PC-3 (cell line): ENCODE measurements around the gene ACVR1. TPM values are rescaled to one million over a fixed set of nuclear protein-coding genes. Genes with fewer than 3 reads are reported as not detected.
A peak's percentile ranks its signal among the peaks of the same experiment; 100 is the strongest.

Experiments
- ATAC-seq: fragments of 200-7000 bp; cut with Tn5 transposase; 2 replicates; pipeline ENCODE4 v1.9.1; 2020; ENCODE audit warnings: mild to moderate bottlenecking, moderate library complexity
- BruUV-seq: library from RNA; stranded (reverse); fragments of 400-500 nt; replicated peaks from 2 replicates; lab custom pipeline; 2021; lab: Mats Ljungman, UMichigan
- CTCF ChIA-PET: fragments of 300-600 bp; sonication (Branson Sonifier 250); formaldehyde crosslinking; loops from one replicate; lab custom pipeline; 2022; ENCODE audit warnings: antibody characterized with exemption; lab: Charles Lee
- POLR2A ChIA-PET: fragments of 300-600 bp; sonication (Branson Sonifier 250); formaldehyde crosslinking; loops from one replicate; lab custom pipeline; 2022; ENCODE audit warnings: antibody characterized with exemption; ENCODE audit not compliant: unreplicated experiment; lab: Charles Lee
- DNase-seq: peaks from one replicate; pipeline ENCODE4 v3.0.0-alpha.2; 2015
- H2AFZ ChIP-seq: fragments of 300-600 bp; sonication (generic); 2 replicates; pipeline ENCODE4 v1.6.0; 2016; ENCODE audit warnings: antibody characterized with exemption, low read length
- H3F3A ChIP-seq: fragments of 300-600 bp; sonication (generic); one replicate; pipeline ENCODE4 v1.6.0; 2017; ENCODE audit warnings: antibody characterized with exemption, low read length, control low read depth, mild to moderate bottlenecking; ENCODE audit not compliant: unreplicated experiment
- H3K27ac ChIP-seq: fragments of 300-600 bp; sonication (generic); 2 replicates; pipeline ENCODE4 v1.5.1; 2016; ENCODE audit warnings: mild to moderate bottlenecking, low read length
- H3K27me3 ChIP-seq: fragments of 300-600 bp; sonication (generic); 2 replicates; pipeline ENCODE4 v1.6.1; 2016; ENCODE audit warnings: low read length, mixed read lengths
- H3K36me3 ChIP-seq: fragments of 300-600 bp; sonication (generic); 2 replicates; pipeline ENCODE4 v1.6.1; 2016; ENCODE audit warnings: low read depth, mixed run types, low read length, mixed read lengths
- H3K4me1 ChIP-seq: fragments of 300-600 bp; sonication (generic); 2 replicates; pipeline ENCODE4 v1.5.1; 2016; ENCODE audit warnings: low read length; ENCODE audit not compliant: insufficient read depth
- H3K4me2 ChIP-seq: fragments of 300-600 bp; sonication (generic); 2 replicates; pipeline ENCODE4 v1.6.0; 2016; ENCODE audit warnings: low read length
- H3K4me3 ChIP-seq: fragments of 300-600 bp; sonication (generic); 2 replicates; pipeline ENCODE4 v1.5.1; 2016; ENCODE audit warnings: mild to moderate bottlenecking, low read length, mixed read lengths
- H3K79me2 ChIP-seq: fragments of 300-600 bp; sonication (generic); 2 replicates; pipeline ENCODE4 v1.6.1; 2017; ENCODE audit warnings: low read length, mixed read lengths
- H3K9ac ChIP-seq: fragments of 300-600 bp; sonication (generic); 2 replicates; pipeline ENCODE4 v1.6.0; 2016; ENCODE audit warnings: mild to moderate bottlenecking, low read length
- H3K9me2 ChIP-seq: fragments of 300-600 bp; sonication (generic); replicated peaks from 2 replicates; pipeline ENCODE4 v1.6.1; 2016; ENCODE audit warnings: mixed run types, low read length, mixed read lengths
- H3K9me3 ChIP-seq: fragments of 300-600 bp; sonication (generic); 2 replicates; pipeline ENCODE4 v1.6.1; 2016; ENCODE audit warnings: low read length, mixed read lengths
- H4K20me1 ChIP-seq: fragments of 300-600 bp; sonication (generic); 2 replicates; pipeline ENCODE4 v1.6.1; 2016; ENCODE audit warnings: low read length, mixed read lengths
- EZH2 ChIP-seq: fragments of 300-600 bp; sonication (generic); IDR thresholded peaks from one replicate; pipeline ENCODE4 v1.6.1; 2017; ENCODE audit warnings: antibody characterized with exemption, mild to moderate bottlenecking, low read length; ENCODE audit not compliant: unreplicated experiment
- EZH2phosphoT487 ChIP-seq: fragments of 300-600 bp; sonication (generic); IDR thresholded peaks from 2 replicates; pipeline ENCODE4 v1.6.1; 2018; ENCODE audit warnings: mild to moderate bottlenecking, antibody characterized with exemption, low read length, borderline replicate concordance
- intact Hi-C: fragments of 100-400 bp; cut with micrococcal nuclease; formaldehyde crosslinking; loops from 2 replicates; pipeline ENCODE4 v1.9.0; 2023
- total RNA-seq: library from RNA; depleted of rRNA; stranded (reverse); fragments of >200 nt; gene quantifications from 2 replicates; pipeline ENCODE4 v1.2.3, GENCODE V29; 2014
- TF ChIP-seq, protein P1 (sequence below): fragments of 300-600 bp; sonication (generic); conservative IDR thresholded peaks from 2 replicates; pipeline ENCODE4 v1.5.1; 2017; ENCODE audit warnings: antibody characterized with exemption, low read depth, mild to moderate bottlenecking, low read length

The ACVR1 gene
- total RNA-seq, 1 experiment from 2014 or later, result 6.7 TPM

DNA sequence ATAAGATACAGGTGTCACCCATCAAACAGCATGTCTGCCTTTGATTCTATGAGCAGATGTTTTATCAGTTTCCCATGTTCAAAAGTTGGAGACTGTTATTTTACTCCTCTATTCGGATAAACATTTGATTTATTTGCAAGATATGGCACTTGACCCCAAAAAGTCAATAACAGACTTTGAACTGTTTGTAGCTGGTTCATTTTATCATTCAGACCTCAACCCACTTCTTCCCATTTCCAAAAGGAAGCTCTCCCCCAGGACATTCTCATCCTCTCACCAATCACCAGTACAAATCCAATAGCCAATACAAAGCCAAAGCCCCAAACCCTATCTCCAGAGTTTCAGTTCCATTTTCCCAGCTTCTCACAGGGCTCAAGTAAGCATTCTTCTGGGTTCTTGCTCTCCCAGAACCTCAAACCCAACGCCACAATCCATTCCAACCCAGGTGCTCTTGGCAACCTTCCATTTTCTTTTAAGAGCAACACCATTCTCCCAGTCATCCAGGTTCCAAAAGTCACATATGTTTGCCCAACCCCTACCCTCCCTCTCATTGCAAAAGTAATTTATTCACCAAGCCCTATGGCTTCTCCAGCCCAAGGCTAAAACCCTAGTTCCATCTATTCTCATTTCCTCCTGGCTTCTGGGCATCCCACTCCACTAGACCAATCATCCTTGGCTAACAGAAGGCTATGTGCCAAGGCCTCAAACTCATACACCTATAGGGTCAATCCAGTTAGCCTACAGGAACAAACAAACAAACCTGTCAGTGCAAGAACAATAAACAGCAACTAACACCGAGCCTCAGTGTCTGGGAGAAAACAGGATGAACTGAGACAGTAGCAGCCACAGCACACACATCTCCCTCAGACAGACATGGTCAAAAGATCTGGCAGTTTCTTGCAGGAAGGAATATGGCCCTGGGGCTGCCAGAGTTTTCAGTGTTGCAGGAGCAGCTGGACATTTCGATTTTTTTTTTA, 9.2 kb downstream of the ACVR1 start:
- no peaks in the 10 kb centered on the region for H4K20me1 ChIP-seq
- intact Hi-C loops, result no loop called here
- H3K4me1 ChIP-seq, result peaks cover 13% of the 10 kb centered on the region
- H3K9me3 ChIP-seq, result no peaks in the 10 kb centered on the region
- DNase-seq (no peak), ATAC-seq (no peak)
- no peak overlapping the region for H3K27ac ChIP-seq
- no peaks in the 10 kb centered on the region for H3K27me3 ChIP-seq
- peaks cover 50% of the 10 kb centered on the region for H3K79me2 ChIP-seq
- no TSS peak for BruUV-seq
- no peak overlapping the region for H3K4me2 ChIP-seq
- no peak overlapping the region for H3K9ac ChIP-seq
- no peak overlapping the region for H2AFZ ChIP-seq
- POLR2A ChIA-PET, result no interaction called here
- H3F3A ChIP-seq, result no peaks in the 10 kb centered on the region
- no peaks in the 10 kb centered on the region for H3K9me2 ChIP-seq
- TF ChIP-seq, protein P1, sequence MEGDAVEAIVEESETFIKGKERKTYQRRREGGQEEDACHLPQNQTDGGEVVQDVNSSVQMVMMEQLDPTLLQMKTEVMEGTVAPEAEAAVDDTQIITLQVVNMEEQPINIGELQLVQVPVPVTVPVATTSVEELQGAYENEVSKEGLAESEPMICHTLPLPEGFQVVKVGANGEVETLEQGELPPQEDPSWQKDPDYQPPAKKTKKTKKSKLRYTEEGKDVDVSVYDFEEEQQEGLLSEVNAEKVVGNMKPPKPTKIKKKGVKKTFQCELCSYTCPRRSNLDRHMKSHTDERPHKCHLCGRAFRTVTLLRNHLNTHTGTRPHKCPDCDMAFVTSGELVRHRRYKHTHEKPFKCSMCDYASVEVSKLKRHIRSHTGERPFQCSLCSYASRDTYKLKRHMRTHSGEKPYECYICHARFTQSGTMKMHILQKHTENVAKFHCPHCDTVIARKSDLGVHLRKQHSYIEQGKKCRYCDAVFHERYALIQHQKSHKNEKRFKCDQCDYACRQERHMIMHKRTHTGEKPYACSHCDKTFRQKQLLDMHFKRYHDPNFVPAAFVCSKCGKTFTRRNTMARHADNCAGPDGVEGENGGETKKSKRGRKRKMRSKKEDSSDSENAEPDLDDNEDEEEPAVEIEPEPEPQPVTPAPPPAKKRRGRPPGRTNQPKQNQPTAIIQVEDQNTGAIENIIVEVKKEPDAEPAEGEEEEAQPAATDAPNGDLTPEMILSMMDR, result no peak
- TF ChIP-seq EZH2phosphoT487 (no peak), EZH2 (no peak)
- CTCF ChIA-PET, result no interaction called here
- no peak overlapping the region for H3K4me3 ChIP-seq
- H3K36me3 ChIP-seq, result no peaks in the 10 kb centered on the region

DNA sequence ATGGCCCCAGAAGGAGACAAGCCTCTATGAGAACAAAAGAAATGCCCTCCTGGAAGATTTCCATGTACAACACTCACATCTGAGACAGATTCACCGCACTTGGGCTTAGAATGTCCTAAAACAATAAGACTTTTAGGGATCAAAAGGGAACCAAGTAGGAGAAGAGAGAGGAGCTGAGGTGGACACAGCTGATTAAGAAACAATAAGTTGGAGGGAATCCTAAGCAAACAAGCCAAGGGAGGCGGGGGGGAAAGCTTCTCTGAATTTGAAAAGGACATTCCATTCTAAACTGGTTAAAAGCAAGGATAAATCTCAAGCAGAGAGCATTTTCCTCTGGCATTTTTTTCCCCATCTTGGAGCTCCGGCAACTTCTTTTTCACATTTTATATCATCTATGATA, 9.9 kb downstream of the ACVR1 start:
- Histone ChIP-seq H3K79me2 (peaks cover 47% of the 10 kb centered on the region), H4K20me1 (no peaks in the 10 kb centered on the region), H3K9ac (no peak overlapping the region), H3K27ac (no peak overlapping the region), H3K4me2 (no peak overlapping the region), H3K9me2 (no peaks in the 10 kb centered on the region), H3K4me3 (no peak overlapping the region), H3K36me3 (no peaks in the 10 kb centered on the region), H2AFZ (no peak overlapping the region), H3K27me3 (no peaks in the 10 kb centered on the region), H3F3A (no peaks in the 10 kb centered on the region), H3K9me3 (no peaks in the 10 kb centered on the region), H3K4me1 (peaks cover 13% of the 10 kb centered on the region)
- BruUV-seq, result no TSS peak
- intact Hi-C loops, result no loop called here
- peak; percentile 13 for DNase-seq
- CTCF ChIA-PET, result no interaction called here
- ATAC-seq, result no peak; the same call in 1 of the 2 replicates
- POLR2A ChIA-PET, result no interaction called here
- no peak for TF ChIP-seq EZH2phosphoT487
- TF ChIP-seq, protein P1, result no peak
- TF ChIP-seq EZH2, result no peak
